ENCODE measurements around the gene PAQR4. TPM values are rescaled to one million over a fixed set of nuclear protein-coding genes. Genes with fewer than 3 reads are reported as not detected.

PAQR4 gene
- total and polyA plus RNA-seq, 12 donors: 3.7 to 17.9 (median 7.1) TPM

- ATAC-seq: no peak
- TF ChIP-seq CTCF (IDR thresholded peaks at IDR 0.05): no peak
- H3K4me3 ChIP-seq: no peak overlapping the region
- no peak overlapping the region for H3K27ac ChIP-seq
- H3K4me1 ChIP-seq: peaks cover 3 to 50% (median 33%) of the 10 kb centered on the region in 9 donors
- DNase-seq: no peak
- H3K36me3 ChIP-seq: no peaks in the 10 kb centered on the region
- intact Hi-C loops (cut with DNase I): loop anchor here in 2 of 10 donors (2.0 to 5.0 kb wide), 2 partner anchors 19 to 55 kb away; no protein-coding TSS in a partner anchor
- 67 to 68% methylated on average over 4 of the region's 4 CpGs for WGBS, 2 donors
- peaks cover 0 to 14% (median 7%) of the 10 kb centered on the region in 7 donors for H3K27me3 ChIP-seq
- H3K9me3 ChIP-seq: no peaks in the 10 kb centered on the region
Measured at GRCh38 chr16:2981899-2982250, 12.7 kb downstream of the PAQR4 start.

GRCh38 chr16:2982402-2982801 is 13.3 kb downstream of the PAQR4 start:
- TF ChIP-seq CTCF (IDR thresholded peaks at IDR 0.05): no peak
- intact Hi-C loops (cut with DNase I): loop anchor here in 1 of 10 donors (5.0 kb wide), 1 partner anchor 55 kb away; no protein-coding TSS in a partner anchor
- Histone ChIP-seq H3K27me3 (peaks cover 0 to 19% (median 7%) of the 10 kb centered on the region in 7 donors), H3K36me3 (no peaks in the 10 kb centered on the region), H3K4me3 (no peak overlapping the region), H3K9me3 (no peaks in the 10 kb centered on the region), H3K27ac (no peak overlapping the region), H3K4me1 (peaks cover 3 to 50% (median 33%) of the 10 kb centered on the region in 9 donors)
- ATAC-seq: no peak
- DNase-seq: no peak
- WGBS, 2 donors: 88 to 89% methylated on average over 5 of the region's 5 CpGs

GRCh38 chr16:2983706-2984136 is 14.6 kb downstream of the PAQR4 start:
- DNase-seq: peak; percentile 72 to 85
- H3K36me3 ChIP-seq: no peaks in the 10 kb centered on the region
- H3K4me1 ChIP-seq: peaks cover 3 to 50% (median 33%) of the 10 kb centered on the region in 9 donors
- H3K27me3 ChIP-seq: peaks cover 0 to 31% (median 14%) of the 10 kb centered on the region in 7 donors
- H3K4me3 ChIP-seq: peak overlapping the region in 6 of 10 donors; percentile 11 to 37 (median 32)
- TF ChIP-seq CTCF (IDR thresholded peaks at IDR 0.05): peak; percentile 93 to 99 (median 96)
- H3K27ac ChIP-seq: peak overlapping the region in 1 of 10 donors; percentile 3
- intact Hi-C loops (cut with DNase I): loop anchor here in 1 of 10 donors (5.0 kb wide), 1 partner anchor 56 kb away; no protein-coding TSS in a partner anchor
- H3K9me3 ChIP-seq: no peaks in the 10 kb centered on the region
- ATAC-seq: peak in 7 of 8 donors; percentile 12 to 50 (median 38)
- 10 to 11% methylated on average over 42 of the region's 42 CpGs for WGBS, 2 donors

GRCh38 chr16:2985462-2985861 is 16.3 kb downstream of the PAQR4 start:
- Histone ChIP-seq H3K36me3 (no peaks in the 10 kb centered on the region), H3K27me3 (peaks cover 0 to 31% (median 11%) of the 10 kb centered on the region in 7 donors), H3K9me3 (no peaks in the 10 kb centered on the region), H3K27ac (peak overlapping the region; percentile 47 to 95 (median 84)), H3K4me3 (no peak overlapping the region), H3K4me1 (peaks cover 3 to 41% (median 22%) of the 10 kb centered on the region in 9 donors)
- peak in 1 of 2 donors; percentile 58 for DNase-seq
- ATAC-seq: peak; percentile 16 to 69 (median 30)
- intact Hi-C loops (cut with DNase I): no loop called here
- TF ChIP-seq CTCF (IDR thresholded peaks at IDR 0.05): no peak
- WGBS, 2 donors: 42 to 47% methylated on average over 9 of the region's 9 CpGs
